ENCODE data around the gene MRAP.

DNA sequence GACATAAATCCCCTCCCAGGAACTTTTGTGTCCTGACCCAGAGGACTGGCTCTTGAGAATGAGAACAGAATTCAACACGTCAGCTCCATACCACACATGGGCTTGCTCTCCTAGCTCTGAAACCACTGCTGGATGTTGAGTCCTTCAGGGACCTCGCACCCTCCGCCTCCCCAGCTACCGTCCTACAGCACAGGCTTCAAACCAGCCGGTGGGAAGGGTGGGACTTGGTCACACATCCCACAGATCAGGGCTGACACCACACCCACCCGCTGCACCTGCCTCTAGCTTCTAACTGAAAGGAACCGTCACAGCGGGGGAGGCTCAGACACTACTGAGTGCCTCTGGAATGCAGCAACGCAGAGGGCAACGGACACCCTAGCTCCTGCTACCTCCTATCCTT, 24.0 kb downstream of the MRAP start:
- TF ChIP-seq POLR2A (IDR thresholded peaks at IDR 0.05) (no peak), POLR2AphosphoS5 (IDR thresholded peaks at IDR 0.05) (no peak), EP300 (IDR thresholded peaks at IDR 0.05) (no peak)
- TF ChIP-seq, protein P1, sequence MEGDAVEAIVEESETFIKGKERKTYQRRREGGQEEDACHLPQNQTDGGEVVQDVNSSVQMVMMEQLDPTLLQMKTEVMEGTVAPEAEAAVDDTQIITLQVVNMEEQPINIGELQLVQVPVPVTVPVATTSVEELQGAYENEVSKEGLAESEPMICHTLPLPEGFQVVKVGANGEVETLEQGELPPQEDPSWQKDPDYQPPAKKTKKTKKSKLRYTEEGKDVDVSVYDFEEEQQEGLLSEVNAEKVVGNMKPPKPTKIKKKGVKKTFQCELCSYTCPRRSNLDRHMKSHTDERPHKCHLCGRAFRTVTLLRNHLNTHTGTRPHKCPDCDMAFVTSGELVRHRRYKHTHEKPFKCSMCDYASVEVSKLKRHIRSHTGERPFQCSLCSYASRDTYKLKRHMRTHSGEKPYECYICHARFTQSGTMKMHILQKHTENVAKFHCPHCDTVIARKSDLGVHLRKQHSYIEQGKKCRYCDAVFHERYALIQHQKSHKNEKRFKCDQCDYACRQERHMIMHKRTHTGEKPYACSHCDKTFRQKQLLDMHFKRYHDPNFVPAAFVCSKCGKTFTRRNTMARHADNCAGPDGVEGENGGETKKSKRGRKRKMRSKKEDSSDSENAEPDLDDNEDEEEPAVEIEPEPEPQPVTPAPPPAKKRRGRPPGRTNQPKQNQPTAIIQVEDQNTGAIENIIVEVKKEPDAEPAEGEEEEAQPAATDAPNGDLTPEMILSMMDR (IDR thresholded peaks at IDR 0.05) = no peak
